Measurements from ENCODE around the gene ZNF783.
"Not testable (repeated sequence)": the region's sequence is repeated elsewhere in the genome, so short reads cannot be mapped to it uniquely, and the experiment has no call there.

Gene ZNF783

GRCh38 chr7:149245244-149245643, 16.8 kb upstream of the ZNF783 start:
- H3K27ac ChIP-seq, result no peak overlapping the region
- TF ChIP-seq CTCF (conservative IDR thresholded peaks at IDR 0.05), result no peak

DNA sequence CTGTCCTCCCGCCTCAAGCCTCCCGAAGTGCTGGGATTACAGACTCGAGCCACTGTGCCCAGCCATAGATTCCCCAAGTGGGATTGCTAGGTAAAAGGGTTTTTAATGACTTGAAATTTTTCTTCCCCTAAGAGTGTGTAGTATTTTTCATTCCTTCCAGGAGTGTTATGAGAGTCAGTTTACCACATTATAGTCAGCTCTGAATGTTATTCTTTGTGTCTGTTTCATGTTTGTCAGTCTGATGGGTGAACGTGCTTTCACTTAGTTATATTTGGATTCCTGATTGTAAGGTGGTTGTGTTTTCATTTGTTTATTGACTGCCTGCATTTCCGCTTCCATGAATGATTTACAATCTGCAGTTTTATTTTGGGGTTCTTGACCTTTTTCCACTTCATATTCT, 16.3 kb upstream of the ZNF783 start:
- H3K27ac ChIP-seq, result no peak overlapping the region
- TF ChIP-seq CTCF (conservative IDR thresholded peaks at IDR 0.05), result no peak

GRCh38 chr7:149248777-149249176, 13.2 kb upstream of the ZNF783 start:
- H3K27ac ChIP-seq, result no peak overlapping the region
- TF ChIP-seq CTCF (conservative IDR thresholded peaks at IDR 0.05), result no peak

GRCh38 chr7:149250151-149250550, 11.8 kb upstream of the ZNF783 start:
- not testable (repeated sequence) for H3K27ac ChIP-seq

- not testable (repeated sequence) for H3K27ac ChIP-seq
Measured at GRCh38 chr7:149251518-149251917, 10.5 kb upstream of the ZNF783 start.

- H3K27ac ChIP-seq, result no peak overlapping the region
Measured at GRCh38 chr7:149252378-149252777, 9.6 kb upstream of the ZNF783 start.

GRCh38 chr7:149253665-149254064, 8.3 kb upstream of the ZNF783 start:
- no peak for TF ChIP-seq CTCF (conservative IDR thresholded peaks at IDR 0.05)
- H3K27ac ChIP-seq, result no peak overlapping the region

More at GRCh38 chr7:149252378-149252777, 9.6 kb upstream of the ZNF783 start:
- no peak for TF ChIP-seq CTCF (conservative IDR thresholded peaks at IDR 0.05)

DNA sequence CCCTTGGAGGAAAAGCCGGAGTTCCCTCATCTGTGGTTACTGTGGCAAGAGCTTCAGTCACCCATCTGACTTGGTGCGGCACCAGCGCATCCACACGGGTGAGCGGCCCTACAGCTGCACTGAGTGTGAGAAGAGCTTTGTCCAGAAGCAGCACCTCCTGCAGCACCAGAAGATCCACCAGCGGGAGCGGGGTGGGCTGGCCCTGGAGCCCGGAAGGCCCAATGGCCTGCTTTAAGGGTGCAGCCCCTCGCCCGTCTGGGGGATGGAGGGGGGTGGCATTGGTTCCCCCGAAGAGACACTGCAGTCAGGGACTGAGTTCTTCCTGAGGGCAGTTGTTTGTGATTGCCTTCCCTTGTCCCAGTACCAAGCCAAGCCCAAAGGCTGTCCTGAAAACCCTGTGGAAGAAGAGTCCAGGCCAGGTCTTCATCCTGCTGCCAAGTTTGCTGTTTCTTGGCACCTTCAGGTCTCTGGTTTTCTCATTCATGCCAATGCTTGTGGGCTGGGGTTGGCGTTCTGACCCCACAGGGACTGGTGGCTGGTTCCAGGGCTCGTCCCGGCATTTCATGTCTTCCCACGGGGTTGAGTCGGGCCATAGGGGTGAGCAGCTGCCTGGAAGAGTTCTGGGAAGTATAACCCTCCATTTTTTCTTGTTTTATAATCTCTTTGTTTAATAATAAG, 7.7 kb upstream of the ZNF783 start:
- H3K27ac ChIP-seq, result no peak overlapping the region
- TF ChIP-seq CTCF (conservative IDR thresholded peaks at IDR 0.05), result no peak

- no peak overlapping the region for H3K27ac ChIP-seq
- no peak for TF ChIP-seq CTCF (conservative IDR thresholded peaks at IDR 0.05)
Measured at GRCh38 chr7:149255174-149255573, 6.8 kb upstream of the ZNF783 start.

Data from VCaP (cell line).